A673 (cell line): Measurements from ENCODE around the gene MOSMO. TPM values are rescaled to one million over a fixed set of nuclear protein-coding genes. Genes with fewer than 3 reads are reported as not detected.

Experiments used
- BruUV-seq: library from RNA; stranded (reverse); fragments of 400-500 nt; replicated peaks from 2 replicates; lab custom pipeline; 2021; lab: Mats Ljungman, UMichigan
- CTCF ChIA-PET: fragments of 300-600 bp; sonication (Branson Sonifier 250); formaldehyde crosslinking; loops from one replicate; lab custom pipeline; 2022; ENCODE audit warnings: antibody characterized with exemption; lab: Charles Lee
- POLR2A ChIA-PET: fragments of 300-600 bp; sonication (Branson Sonifier 250); formaldehyde crosslinking; loops from one replicate; lab custom pipeline; 2022; ENCODE audit warnings: antibody characterized with exemption; ENCODE audit not compliant: low non-redundant PET; lab: Charles Lee
- DNase-seq: peaks from one replicate; pipeline ENCODE4 v3.0.0-alpha.2; 2015; ENCODE audit warnings: low spot score
- H3K27ac ChIP-seq: fragments of 200-600 bp; sonication (generic); 2 replicates; pipeline ENCODE4 v1.5.1; 2016; ENCODE audit warnings: mixed run types, low read depth, mild to moderate bottlenecking, mixed read lengths, antibody characterized with exemption, low read length; ENCODE audit not compliant: poor library complexity, severe bottlenecking
- H3K27me3 ChIP-seq: fragments of 200-600 bp; sonication (generic); replicated peaks from 2 replicates; pipeline ENCODE4 v1.6.1; 2017; ENCODE audit warnings: mixed run types, low read depth, mild to moderate bottlenecking, mixed read lengths, antibody characterized with exemption, low read length; ENCODE audit not compliant: insufficient read depth, poor library complexity
- H3K36me3 ChIP-seq: fragments of 200-600 bp; sonication (generic); 2 replicates; pipeline ENCODE4 v1.6.1; 2016; ENCODE audit warnings: mixed run types, mild to moderate bottlenecking, mixed read lengths, antibody characterized with exemption, low read length; ENCODE audit not compliant: insufficient read depth, poor library complexity, severe bottlenecking
- H3K4me1 ChIP-seq: fragments of 200-600 bp; sonication (generic); 2 replicates; pipeline ENCODE4 v1.6.1; 2017; ENCODE audit warnings: mixed run types, mild to moderate bottlenecking, mixed read lengths, antibody characterized with exemption, low read length; ENCODE audit not compliant: insufficient read depth, poor library complexity, severe bottlenecking
- H3K4me3 ChIP-seq: fragments of 200-600 bp; sonication (generic); 2 replicates; pipeline ENCODE4 v1.5.1; 2016; ENCODE audit warnings: low read depth, mixed run types, mild to moderate bottlenecking, mixed read lengths, low read length; ENCODE audit not compliant: poor library complexity, severe bottlenecking
- H3K9me3 ChIP-seq: fragments of 200-600 bp; sonication (generic); 2 replicates; pipeline ENCODE4 v1.6.1; 2016; ENCODE audit warnings: mixed run types, low read depth, mild to moderate bottlenecking, mixed read lengths, antibody characterized with exemption, low read length; ENCODE audit not compliant: poor library complexity, severe bottlenecking
- EZH2 ChIP-seq: fragments of 200-600 bp; sonication (generic); IDR thresholded peaks from 2 replicates; pipeline ENCODE4 v1.6.1; 2017; ENCODE audit warnings: borderline replicate concordance, low read depth, mild to moderate bottlenecking, mixed read lengths, antibody characterized with exemption, low read length; ENCODE audit not compliant: poor library complexity, severe bottlenecking
- intact Hi-C: fragments of 100-400 bp; cut with micrococcal nuclease; formaldehyde crosslinking; loops from one replicate; pipeline ENCODE4 v1.10.0; 2022; ENCODE audit not compliant: unreplicated experiment
- total RNA-seq: library from RNA; stranded (reverse); gene quantifications from 2 replicates; pipeline ENCODE4 v1.2.3, GENCODE V29; 2021
- TF ChIP-seq, protein P1 (sequence below): fragments of 300-800, 200-600 bp; sonication (generic); conservative IDR thresholded peaks from 2 replicates; pipeline ENCODE4 v1.5.1; 2017; ENCODE audit warnings: low read depth, mild to moderate bottlenecking, antibody characterized with exemption, low read length, moderate library complexity, mixed read lengths

The MOSMO gene
- total RNA-seq, 1 experiment from 2014 or later, result 14.6 TPM

DNA sequence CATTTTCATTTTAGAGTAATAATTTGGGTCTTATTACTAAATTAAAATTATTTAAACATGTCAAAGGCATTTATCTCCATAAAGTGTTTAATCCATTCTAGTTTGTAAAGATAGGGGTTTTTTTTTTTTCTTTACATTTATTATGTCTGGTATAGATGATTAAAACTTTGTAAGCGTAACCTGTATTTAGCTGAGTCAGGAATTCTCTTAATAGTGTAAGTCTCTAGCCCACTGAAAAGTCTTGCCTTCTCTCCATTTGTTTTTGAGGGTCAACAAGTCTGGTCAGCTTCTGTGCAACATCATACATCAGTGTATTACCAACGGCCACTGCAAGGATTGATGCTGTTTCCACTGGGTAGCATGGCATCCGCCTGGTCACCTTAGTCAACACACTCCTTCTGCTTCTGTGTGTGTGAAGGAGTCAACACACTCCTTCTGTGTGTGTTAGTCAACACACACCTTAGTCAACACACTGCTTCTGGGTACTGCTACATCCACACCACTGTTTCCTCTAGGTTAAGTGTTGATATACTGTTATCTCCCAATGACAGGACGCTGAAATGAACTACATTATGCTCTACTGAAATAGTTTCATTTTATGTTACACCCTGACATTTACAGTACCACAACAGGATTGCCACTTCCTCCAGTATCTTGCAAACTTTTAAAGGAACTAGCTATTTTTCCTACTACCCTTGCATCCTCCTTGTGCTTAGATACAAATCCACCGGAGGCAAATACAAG is 47.1 kb downstream of the MOSMO start:
- ChIA-PET CTCF (no interaction called here), POLR2A (no interaction called here)
- TF ChIP-seq, protein P1, sequence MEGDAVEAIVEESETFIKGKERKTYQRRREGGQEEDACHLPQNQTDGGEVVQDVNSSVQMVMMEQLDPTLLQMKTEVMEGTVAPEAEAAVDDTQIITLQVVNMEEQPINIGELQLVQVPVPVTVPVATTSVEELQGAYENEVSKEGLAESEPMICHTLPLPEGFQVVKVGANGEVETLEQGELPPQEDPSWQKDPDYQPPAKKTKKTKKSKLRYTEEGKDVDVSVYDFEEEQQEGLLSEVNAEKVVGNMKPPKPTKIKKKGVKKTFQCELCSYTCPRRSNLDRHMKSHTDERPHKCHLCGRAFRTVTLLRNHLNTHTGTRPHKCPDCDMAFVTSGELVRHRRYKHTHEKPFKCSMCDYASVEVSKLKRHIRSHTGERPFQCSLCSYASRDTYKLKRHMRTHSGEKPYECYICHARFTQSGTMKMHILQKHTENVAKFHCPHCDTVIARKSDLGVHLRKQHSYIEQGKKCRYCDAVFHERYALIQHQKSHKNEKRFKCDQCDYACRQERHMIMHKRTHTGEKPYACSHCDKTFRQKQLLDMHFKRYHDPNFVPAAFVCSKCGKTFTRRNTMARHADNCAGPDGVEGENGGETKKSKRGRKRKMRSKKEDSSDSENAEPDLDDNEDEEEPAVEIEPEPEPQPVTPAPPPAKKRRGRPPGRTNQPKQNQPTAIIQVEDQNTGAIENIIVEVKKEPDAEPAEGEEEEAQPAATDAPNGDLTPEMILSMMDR, result no peak
- no peak for TF ChIP-seq EZH2
- BruUV-seq, result no TSS peak
- no peak for DNase-seq
- H3K27me3 ChIP-seq, result no peaks in the 10 kb centered on the region
- no peaks in the 10 kb centered on the region for H3K9me3 ChIP-seq
- no peak overlapping the region for H3K4me3 ChIP-seq
- no peaks in the 10 kb centered on the region for H3K36me3 ChIP-seq
- H3K4me1 ChIP-seq, result no peaks in the 10 kb centered on the region
- H3K27ac ChIP-seq, result no peak overlapping the region
- intact Hi-C loops, result no loop called here

DNA sequence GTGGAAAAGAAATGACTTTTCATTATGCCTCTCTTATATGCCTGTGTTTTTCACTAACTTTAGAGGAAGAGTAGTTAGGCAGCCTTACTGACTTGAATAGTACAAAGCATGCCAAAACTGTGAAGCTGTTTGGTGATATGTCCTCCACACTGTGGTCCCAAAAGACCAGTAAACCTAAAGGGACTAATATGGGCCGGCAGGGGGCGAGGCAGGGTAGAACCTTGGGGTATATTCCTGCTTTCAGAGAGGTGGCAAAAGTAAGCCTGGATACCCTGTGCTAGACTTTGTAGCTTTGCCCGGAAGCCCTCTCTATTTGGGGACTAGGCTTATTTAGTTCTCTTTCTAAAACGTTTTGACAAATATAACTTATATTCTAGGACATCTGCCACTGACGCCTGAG is 48.0 kb downstream of the MOSMO start:
- no peak overlapping the region for H3K4me3 ChIP-seq
- no peaks in the 10 kb centered on the region for H3K9me3 ChIP-seq
- intact Hi-C loops, result no loop called here
- TF ChIP-seq, protein P1, result no peak
- no peak for TF ChIP-seq EZH2
- POLR2A ChIA-PET, result no interaction called here
- no peaks in the 10 kb centered on the region for H3K27me3 ChIP-seq
- no TSS peak for BruUV-seq
- CTCF ChIA-PET, result no interaction called here
- H3K4me1 ChIP-seq, result no peaks in the 10 kb centered on the region
- no peak overlapping the region for H3K27ac ChIP-seq
- DNase-seq, result no peak
- H3K36me3 ChIP-seq, result no peaks in the 10 kb centered on the region

DNA sequence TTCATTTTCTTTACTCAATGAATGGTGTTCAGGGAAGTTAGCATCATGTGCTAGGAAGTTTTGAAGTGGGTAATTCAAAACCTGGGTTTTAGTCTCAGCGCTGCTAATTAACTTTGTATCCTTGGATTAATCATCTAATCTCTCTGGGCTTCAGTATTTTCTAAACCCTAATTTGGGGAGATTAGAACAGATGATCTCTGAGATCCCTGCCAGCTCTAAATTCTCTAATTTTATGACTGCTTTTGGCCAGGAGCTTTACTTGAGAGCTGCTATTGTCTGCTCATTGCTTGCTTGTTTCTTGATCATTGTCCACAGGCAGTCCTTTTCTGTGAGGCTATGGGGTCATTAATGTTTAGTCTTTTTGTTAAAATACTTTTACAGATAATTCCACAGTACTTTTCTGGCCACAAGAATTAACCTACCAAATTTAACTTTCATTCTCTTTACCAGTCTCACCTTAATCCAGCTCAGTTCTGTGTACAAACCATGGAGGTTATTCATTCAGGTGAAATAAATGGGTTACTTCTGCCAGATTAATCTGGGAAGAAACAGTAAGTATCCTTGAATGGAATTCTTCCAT is 56.1 kb downstream of the MOSMO start:
- BruUV-seq, result no TSS peak
- POLR2A ChIA-PET, result no interaction called here
- no peak for TF ChIP-seq EZH2
- TF ChIP-seq, protein P1, result no peak
- Histone ChIP-seq H3K4me1 (peaks cover 8% of the 10 kb centered on the region), H3K4me3 (no peak overlapping the region), H3K9me3 (no peaks in the 10 kb centered on the region), H3K27ac (no peak overlapping the region), H3K27me3 (no peaks in the 10 kb centered on the region), H3K36me3 (no peaks in the 10 kb centered on the region)
- intact Hi-C loops, result no loop called here
- CTCF ChIA-PET, result no interaction called here
- peak; percentile 14 for DNase-seq
